Measurements from ENCODE around the gene SNCG. TPM values are rescaled to one million over a fixed set of nuclear protein-coding genes. Genes with fewer than 3 reads are reported as not detected.
A peak's percentile ranks its signal among the peaks of the same experiment; 100 is the strongest.

Gene SNCG
- total RNA-seq, 1 experiment from 2014 or later = 61.1 TPM

GRCh38 chr10:86962136-86962980 lies 4.0 kb downstream of the SNCG start:
- H3K4me3 ChIP-seq (replicated peaks in 1 of 2; ENCODE audit: low read depth in 1 of 2, low read length in 2 of 2) = no peak overlapping the region
- DNase-seq (ENCODE audit: low read depth, low spot score) (no peak), ATAC-seq (no peak)
- H3K9ac ChIP-seq (ENCODE audit: low read length) = peak overlapping the region; percentile 71; the same call in 1 of the 2 replicates
- peaks cover 66 to 89% of the 10 kb centered on the region in 2 experiments for H3K4me1 ChIP-seq (ENCODE audit: control insufficient read depth in 1 of 2, insufficient read depth in 2 of 2, low read length in 2 of 2)
- no peak overlapping the region for H2AFZ ChIP-seq (ENCODE audit: low read depth, low read length, poor library complexity, severe bottlenecking)
- H4K20me1 ChIP-seq (ENCODE audit: insufficient read depth) = no peaks in the 10 kb centered on the region
- 0 out of 4 replicates have a peak, but pooled peaks cover 0 to 5% of the 10 kb centered on the region in 2 experiments for H3K36me3 ChIP-seq (ENCODE audit: control insufficient read depth in 1 of 2, insufficient read depth in 2 of 2, low read length in 2 of 2)
- POLR2A ChIA-PET = no interaction called here
- no TSS peak for BruUV-seq (replicated peaks)
- no peaks in the 10 kb centered on the region for H3K9me3 ChIP-seq (ENCODE audit: control insufficient read depth in 1 of 2, insufficient read depth in 1 of 2, low read depth in 1 of 2, low read length in 2 of 2)
- peak overlapping the region; percentile 100 for H3K4me2 ChIP-seq (ENCODE audit: low read length)
- peak overlapping the region; percentile 94; the same call in 1 of the 2 replicates for H3K27ac ChIP-seq (ENCODE audit: low read depth, low read length)
- RAD21 ChIA-PET (ENCODE audit: low non-redundant PET in 1 of 2, low total read pairs in 2 of 2, uncharacterized antibody in 2 of 2, unreplicated experiment in 2 of 2) = no interaction called here
- CTCF ChIA-PET = interaction anchor here (0.8 to 2.1 kb wide), 3 partner anchors 9 to 277 kb away, joined by 3 to 10 read pairs (median 3); no protein-coding TSS in a partner anchor
- no peaks in the 10 kb centered on the region for H3K27me3 ChIP-seq (ENCODE audit: insufficient read depth, low read length)
- TF ChIP-seq YY1 (IDR thresholded peaks at IDR 0.05; ENCODE audit: extremely low read depth, insufficient replicate concordance, low read depth, low read length) (no peak), SP1 (IDR thresholded peaks at IDR 0.05; ENCODE audit: low read depth) (no peak), EZH2 (IDR thresholded peaks at IDR 0.05) (no peak), TCF7L2 (IDR thresholded peaks at IDR 0.05; ENCODE audit: borderline replicate concordance, extremely low read depth, insufficient read depth, insufficient read length) (no peak), MAX (IDR thresholded peaks at IDR 0.05) (no peak), SIN3A (IDR thresholded peaks at IDR 0.05; ENCODE audit: low read depth) (no peak), CBX3 (IDR thresholded peaks at IDR 0.05; ENCODE audit: low read depth) (no peak), CTCF (IDR thresholded peaks at IDR 0.05 in 2 of 3, conservative IDR thresholded peaks at IDR 0.05 in 1 of 3; ENCODE audit: borderline replicate concordance in 1 of 3, insufficient read depth in 1 of 3, low read depth in 2 of 3, low read length in 2 of 3) (no peak), JUND (IDR thresholded peaks at IDR 0.05) (no peak), EZH2phosphoT487 (IDR thresholded peaks at IDR 0.05; ENCODE audit: borderline replicate concordance) (no peak), POLR2A (IDR thresholded peaks at IDR 0.05; ENCODE audit: borderline replicate concordance, extremely low read depth, insufficient read depth, insufficient read length) (no peak), POLR2AphosphoS5 (IDR thresholded peaks at IDR 0.05; ENCODE audit: low read depth, low read length) (no peak; the same call in 1 of the 2 replicates), ELF1 (IDR thresholded peaks at IDR 0.05; ENCODE audit: borderline replicate concordance, low read depth) (no peak), ZBTB33 (IDR thresholded peaks at IDR 0.05; ENCODE audit: extremely low read depth, insufficient replicate concordance, low read length) (no peak), REST (IDR thresholded peaks at IDR 0.05; ENCODE audit: low read depth) (no peak), EGR1 (IDR thresholded peaks at IDR 0.05; ENCODE audit: low read depth) (no peak), FOSL1 (IDR thresholded peaks at IDR 0.05; ENCODE audit: low read depth) (no peak)
- H3K9me2 ChIP-seq (ENCODE audit: insufficient read depth) = no peaks in the 10 kb centered on the region
- intact Hi-C loops (cut with micrococcal nuclease) = loop anchor here (5.0 kb wide), 1 partner anchor 250 kb away; no protein-coding TSS in a partner anchor
- peaks cover 9% of the 10 kb centered on the region; the same call in 1 of the 2 replicates for H3K79me2 ChIP-seq (ENCODE audit: insufficient read depth, low read length)

Data from HCT116 (cell line).